ENCODE results near the gene GGCX. TPM values are rescaled to one million over a fixed set of nuclear protein-coding genes. Genes with fewer than 3 reads are reported as not detected.

The GGCX gene
- total and polyA plus RNA-seq, 2 of the 13 experiments (the other 11 are each of a cell fraction or from before 2014, with no cell fraction given) = 72.5 to 103 TPM

DNA sequence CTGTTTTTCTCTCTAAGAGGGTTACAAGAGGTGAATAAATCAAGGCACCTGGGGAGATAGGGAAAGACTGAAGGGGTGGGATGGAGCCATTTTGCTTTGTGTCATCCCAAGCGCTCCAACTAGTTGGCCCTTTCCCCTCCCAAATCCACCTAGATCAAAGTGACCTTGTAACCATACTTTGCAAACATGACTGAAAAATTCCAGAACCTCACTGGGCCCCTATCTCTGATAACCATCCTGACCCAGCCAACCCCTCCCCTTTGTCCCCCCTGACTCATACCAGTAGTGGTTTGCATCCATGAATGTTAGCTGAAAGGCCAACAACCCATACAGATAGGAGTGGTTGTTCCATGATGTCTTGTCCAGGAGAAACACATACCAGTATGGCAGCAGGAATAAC lies 3.1 kb downstream of the GGCX start:
- BruUV-seq (replicated peaks) = no TSS peak
- WGBS (ENCODE audit: low lambda C conversion rate) = 79% methylated on average over 1 of the region's 1 CpG
- POLR2A ChIA-PET = interaction anchor here (1.0 to 20.8 kb wide), 14 partner anchors 9 to 233 kb away, joined by 3 to 645 read pairs (median 20); partner anchors contain the start of genes C2orf68, ELMOD3, MAT2A and RETSAT
- TF ChIP-seq JUNB (CRISPR knock-in tag; IDR thresholded peaks at IDR 0.05; ENCODE audit: borderline replicate concordance) (peak; percentile 14; the same call in 1 of the 2 replicates), TEF (CRISPR knock-in tag; IDR thresholded peaks at IDR 0.05) (no peak), NCOA2 (CRISPR knock-in tag; IDR thresholded peaks at IDR 0.05) (peak; percentile 75; the same call in 1 of the 2 replicates), ZNF24 (IDR thresholded peaks at IDR 0.05) (no peak), RARA (CRISPR knock-in tag; IDR thresholded peaks at IDR 0.05) (peak; percentile 68), ZNF180 (CRISPR knock-in tag; IDR thresholded peaks at IDR 0.05; ENCODE audit: borderline replicate concordance, low read depth) (no peak), POGZ (CRISPR knock-in tag; IDR thresholded peaks at IDR 0.05) (peak; percentile 58), PRMT3 (CRISPR knock-in tag; IDR thresholded peaks at IDR 0.05; ENCODE audit: borderline replicate concordance, low read depth) (no peak), MED8 (CRISPR knock-in tag; IDR thresholded peaks at IDR 0.05; ENCODE audit: insufficient replicate concordance) (peak; percentile 47), ZNF879 (CRISPR knock-in tag; IDR thresholded peaks at IDR 0.05) (no peak), JUN (CRISPR knock-in tag; IDR thresholded peaks at IDR 0.05) (no peak)
- TF ChIP-seq, protein P1, sequence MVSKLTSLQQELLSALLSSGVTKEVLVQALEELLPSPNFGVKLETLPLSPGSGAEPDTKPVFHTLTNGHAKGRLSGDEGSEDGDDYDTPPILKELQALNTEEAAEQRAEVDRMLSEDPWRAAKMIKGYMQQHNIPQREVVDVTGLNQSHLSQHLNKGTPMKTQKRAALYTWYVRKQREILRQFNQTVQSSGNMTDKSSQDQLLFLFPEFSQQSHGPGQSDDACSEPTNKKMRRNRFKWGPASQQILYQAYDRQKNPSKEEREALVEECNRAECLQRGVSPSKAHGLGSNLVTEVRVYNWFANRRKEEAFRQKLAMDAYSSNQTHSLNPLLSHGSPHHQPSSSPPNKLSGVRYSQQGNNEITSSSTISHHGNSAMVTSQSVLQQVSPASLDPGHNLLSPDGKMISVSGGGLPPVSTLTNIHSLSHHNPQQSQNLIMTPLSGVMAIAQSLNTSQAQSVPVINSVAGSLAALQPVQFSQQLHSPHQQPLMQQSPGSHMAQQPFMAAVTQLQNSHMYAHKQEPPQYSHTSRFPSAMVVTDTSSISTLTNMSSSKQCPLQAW (CRISPR knock-in tag; IDR thresholded peaks at IDR 0.05) = no peak
- TF ChIP-seq, protein P2, sequence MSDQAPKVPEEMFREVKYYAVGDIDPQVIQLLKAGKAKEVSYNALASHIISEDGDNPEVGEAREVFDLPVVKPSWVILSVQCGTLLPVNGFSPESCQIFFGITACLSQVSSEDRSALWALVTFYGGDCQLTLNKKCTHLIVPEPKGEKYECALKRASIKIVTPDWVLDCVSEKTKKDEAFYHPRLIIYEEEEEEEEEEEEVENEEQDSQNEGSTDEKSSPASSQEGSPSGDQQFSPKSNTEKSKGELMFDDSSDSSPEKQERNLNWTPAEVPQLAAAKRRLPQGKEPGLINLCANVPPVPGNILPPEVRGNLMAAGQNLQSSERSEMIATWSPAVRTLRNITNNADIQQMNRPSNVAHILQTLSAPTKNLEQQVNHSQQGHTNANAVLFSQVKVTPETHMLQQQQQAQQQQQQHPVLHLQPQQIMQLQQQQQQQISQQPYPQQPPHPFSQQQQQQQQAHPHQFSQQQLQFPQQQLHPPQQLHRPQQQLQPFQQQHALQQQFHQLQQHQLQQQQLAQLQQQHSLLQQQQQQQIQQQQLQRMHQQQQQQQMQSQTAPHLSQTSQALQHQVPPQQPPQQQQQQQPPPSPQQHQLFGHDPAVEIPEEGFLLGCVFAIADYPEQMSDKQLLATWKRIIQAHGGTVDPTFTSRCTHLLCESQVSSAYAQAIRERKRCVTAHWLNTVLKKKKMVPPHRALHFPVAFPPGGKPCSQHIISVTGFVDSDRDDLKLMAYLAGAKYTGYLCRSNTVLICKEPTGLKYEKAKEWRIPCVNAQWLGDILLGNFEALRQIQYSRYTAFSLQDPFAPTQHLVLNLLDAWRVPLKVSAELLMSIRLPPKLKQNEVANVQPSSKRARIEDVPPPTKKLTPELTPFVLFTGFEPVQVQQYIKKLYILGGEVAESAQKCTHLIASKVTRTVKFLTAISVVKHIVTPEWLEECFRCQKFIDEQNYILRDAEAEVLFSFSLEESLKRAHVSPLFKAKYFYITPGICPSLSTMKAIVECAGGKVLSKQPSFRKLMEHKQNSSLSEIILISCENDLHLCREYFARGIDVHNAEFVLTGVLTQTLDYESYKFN (CRISPR knock-in tag; conservative IDR thresholded peaks at IDR 0.05) = peak; percentile 77
- TF ChIP-seq, protein P3, sequence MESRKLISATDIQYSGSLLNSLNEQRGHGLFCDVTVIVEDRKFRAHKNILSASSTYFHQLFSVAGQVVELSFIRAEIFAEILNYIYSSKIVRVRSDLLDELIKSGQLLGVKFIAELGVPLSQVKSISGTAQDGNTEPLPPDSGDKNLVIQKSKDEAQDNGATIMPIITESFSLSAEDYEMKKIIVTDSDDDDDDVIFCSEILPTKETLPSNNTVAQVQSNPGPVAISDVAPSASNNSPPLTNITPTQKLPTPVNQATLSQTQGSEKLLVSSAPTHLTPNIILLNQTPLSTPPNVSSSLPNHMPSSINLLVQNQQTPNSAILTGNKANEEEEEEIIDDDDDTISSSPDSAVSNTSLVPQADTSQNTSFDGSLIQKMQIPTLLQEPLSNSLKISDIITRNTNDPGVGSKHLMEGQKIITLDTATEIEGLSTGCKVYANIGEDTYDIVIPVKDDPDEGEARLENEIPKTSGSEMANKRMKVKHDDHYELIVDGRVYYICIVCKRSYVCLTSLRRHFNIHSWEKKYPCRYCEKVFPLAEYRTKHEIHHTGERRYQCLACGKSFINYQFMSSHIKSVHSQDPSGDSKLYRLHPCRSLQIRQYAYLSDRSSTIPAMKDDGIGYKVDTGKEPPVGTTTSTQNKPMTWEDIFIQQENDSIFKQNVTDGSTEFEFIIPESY (CRISPR knock-in tag; IDR thresholded peaks at IDR 0.05) = peak; percentile 56; the same call in 1 of the 2 replicates

More for the DNA sequence above, 3.1 kb downstream of the GGCX start:
- DNase-seq (ENCODE audit: low spot score) = peak; percentile 91
- Histone ChIP-seq H3K4me1 (ENCODE audit: insufficient read depth, low read length) (peaks cover 43% of the 10 kb centered on the region), H3K9ac (ENCODE audit: insufficient read depth, low read depth, low read length) (no peak overlapping the region; the same call in 1 of the 2 replicates), H3K4me2 (ENCODE audit: low read depth, low read length) (peak overlapping the region; percentile 96), H3K36me3 (replicated peaks in 1 of 2; ENCODE audit: control insufficient read depth in 1 of 2, insufficient read depth in 2 of 2, low read length in 2 of 2) (peaks cover 21 to 54% of the 10 kb centered on the region in 2 experiments), H3K27ac (ENCODE audit: extremely low read length, insufficient read depth, low read length) (peak overlapping the region; percentile 52), H3K4me3 (replicated peaks in 1 of 3; ENCODE audit: insufficient read depth in 1 of 3, low read depth in 2 of 3, low read length in 3 of 3) (no peak overlapping the region), H3K9me3 (ENCODE audit: low read length) (no peaks in the 10 kb centered on the region), H3K79me2 (ENCODE audit: insufficient read depth, low read length) (peaks cover 41% of the 10 kb centered on the region), H2AFZ (ENCODE audit: low read length) (peak overlapping the region; percentile 7), H4K20me1 (ENCODE audit: insufficient read depth, low read length) (peaks cover 6% of the 10 kb centered on the region; the same call in 1 of the 2 replicates), H3K27me3 (ENCODE audit: control insufficient read depth in 1 of 2, insufficient read depth in 2 of 2, low read length in 2 of 2) (peaks cover 0 to 4% of the 10 kb centered on the region in 2 experiments; a peak in 1 of 5 replicates)
- peak; percentile 12 for ATAC-seq
- in situ Hi-C loops (cut with HindIII; ENCODE audit: extremely low pct_ligation_motif_present, low pct_unique_long_range_greater_than_20kb) = no loop called here
- intact Hi-C loops (cut with micrococcal nuclease; ENCODE audit: unreplicated experiment) = loop anchor here (2.0 kb wide), 1 partner anchor 27 kb away; the partner anchor contains the start of gene VAMP5
- FAIRE-seq = peak; percentile 81
- CTCF ChIA-PET (ENCODE audit: low intra/inter-chr PET ratio, low total read pairs) = no interaction called here

Measured in HepG2 (cell line).